CD14-positive monocyte (primary cell): ENCODE data around the gene SF3B4. TPM values are rescaled to one million over a fixed set of nuclear protein-coding genes. Genes with fewer than 3 reads are reported as not detected.

Experiments used
- DNase-seq, 3 donors: peaks; one replicate each; pipeline ENCODE4 v3.0.0-alpha.2; 2011 to 2022
- H2AFZ ChIP-seq: 2 replicates; pipeline ENCODE4 v1.6.0; 2012; ENCODE audit warnings: mild to moderate bottlenecking, low read depth, low read length, inconsistent platforms; ENCODE audit not compliant: insufficient read depth, poor library complexity, severe bottlenecking
- H3K27ac ChIP-seq, 2 donors: 1 replicate in 1 of 2; 2 replicates in 1 of 2; pipeline ENCODE4 v1.5.1; 2012 to 2013; ENCODE audit warnings: low read length in 2 of 2, control low read depth in 1 of 2, inconsistent platforms in 1 of 2, low read depth in 1 of 2, mild to moderate bottlenecking in 1 of 2
- H3K27me3 ChIP-seq, 2 donors: one replicate each; pipeline versions ENCODE4 v1.6.0 to v1.6.1; 2011 to 2013; ENCODE audit warnings: low read length in 2 of 2; ENCODE audit not compliant: control insufficient read depth in 2 of 2, insufficient read depth in 2 of 2
- H3K36me3 ChIP-seq, 2 donors: replicated peaks in 1 of 2; 1 replicate in 1 of 2; 2 replicates in 1 of 2; pipeline versions ENCODE4 v1.5.1 to v1.6.1; 2012 to 2013; ENCODE audit warnings: low read length in 2 of 2, control low read depth in 1 of 2, inconsistent platforms in 1 of 2, mild to moderate bottlenecking in 1 of 2; ENCODE audit not compliant: insufficient read depth in 2 of 2, control insufficient read depth in 1 of 2
- H3K4me1 ChIP-seq, 2 donors: 1 replicate in 1 of 2; 2 replicates in 1 of 2; pipeline versions ENCODE4 v1.5.1 to v1.6.1; 2012 to 2013; ENCODE audit warnings: low read length in 2 of 2, control low read depth in 1 of 2, inconsistent platforms in 1 of 2, mild to moderate bottlenecking in 1 of 2, moderate library complexity in 1 of 2; ENCODE audit not compliant: insufficient read depth in 2 of 2, control insufficient read depth in 1 of 2
- H3K4me2 ChIP-seq: replicated peaks from 2 replicates; pipeline ENCODE3; 2012; ENCODE audit warnings: low read length, moderate library complexity, mild to moderate bottlenecking; ENCODE audit not compliant: poor library complexity, severe bottlenecking; ENCODE audit errors: extremely low read depth
- H3K4me3 ChIP-seq, 3 experiments: fragments of 200-600 bp in 1 of 3; sonication (generic) in 1 of 3; replicated peaks in 1 of 3; 1 replicate in 2 of 3; 2 replicates in 1 of 3; pipeline ENCODE4 v1.5.1; 2011 to 2013; ENCODE audit warnings: low read length in 3 of 3, mild to moderate bottlenecking in 3 of 3, control low read depth in 2 of 3, low read depth in 2 of 3, inconsistent platforms in 1 of 3, moderate library complexity in 1 of 3
- H3K79me2 ChIP-seq: 2 replicates; pipeline ENCODE4 v1.6.0; 2012; ENCODE audit warnings: mild to moderate bottlenecking, control low read depth, inconsistent platforms, low read length, moderate library complexity; ENCODE audit not compliant: insufficient read depth
- H3K9ac ChIP-seq: 2 replicates; pipeline ENCODE4 v1.6.0; 2017; ENCODE audit warnings: low read length, mild to moderate bottlenecking; ENCODE audit not compliant: insufficient read depth, poor library complexity, severe bottlenecking
- H3K9me3 ChIP-seq, 2 donors: replicated peaks in 1 of 2; 1 replicate in 1 of 2; 2 replicates in 1 of 2; pipeline versions ENCODE4 v1.5.1 to v1.6.1; 2012 to 2013; ENCODE audit warnings: low read length in 2 of 2, control low read depth in 1 of 2; ENCODE audit not compliant: control insufficient read depth in 1 of 2, insufficient read depth in 1 of 2
- H4K20me1 ChIP-seq: 2 replicates; pipeline ENCODE4 v1.6.0; 2012; ENCODE audit warnings: mild to moderate bottlenecking, low read length, control low read depth, moderate library complexity; ENCODE audit not compliant: insufficient read depth
- H3K27ac Mint-ChIP-seq, 7 donors: one replicate each; pipeline ENCODE4 v1.8.0; 2020; ENCODE audit warnings: mild to moderate bottlenecking in 7 of 7, mixed read lengths in 7 of 7, moderate library complexity in 6 of 7, inconsistent platforms in 2 of 7
- H3K27me3 Mint-ChIP-seq, 3 donors: one replicate each; pipeline ENCODE4 v1.8.0; 2021 to 2022; ENCODE audit warnings: low read depth in 3 of 3, mild to moderate bottlenecking in 3 of 3, mixed read lengths in 3 of 3, moderate library complexity in 3 of 3, inconsistent platforms in 1 of 3
- H3K36me3 Mint-ChIP-seq, 2 donors: one replicate each; pipeline ENCODE4 v1.8.0; 2020; ENCODE audit warnings: mixed read lengths in 2 of 2, inconsistent platforms in 1 of 2, mild to moderate bottlenecking in 1 of 2
- H3K4me1 Mint-ChIP-seq: one replicate; pipeline ENCODE4 v1.8.0; 2020; ENCODE audit warnings: mild to moderate bottlenecking, mixed read lengths
- H3K4me3 Mint-ChIP-seq, 2 donors: one replicate each; pipeline ENCODE4 v1.8.0; 2020; ENCODE audit warnings: mild to moderate bottlenecking in 2 of 2, mixed read lengths in 2 of 2, moderate library complexity in 1 of 2
- H3K9me3 Mint-ChIP-seq, 7 donors: one replicate each; pipeline ENCODE4 v1.8.0; 2020 to 2022; ENCODE audit warnings: mixed read lengths in 7 of 7, mild to moderate bottlenecking in 6 of 7, moderate library complexity in 6 of 7, inconsistent platforms in 2 of 7
- CTCF ChIP-seq: fragments of 200-600 bp; IDR thresholded peaks from one replicate; pipeline ENCODE4 v1.8.0; 2022; ENCODE audit warnings: antibody characterized with exemption, mild to moderate bottlenecking
- WGBS: methylation state at CpG from one replicate; pipeline ENCODE4 v1.1.5; 2013; ENCODE audit warnings: missing lambda C conversion rate; ENCODE audit not compliant: insufficient coverage; 5-methylcytosine and 5-hydroxymethylcytosine counted together
- intact Hi-C, 2 donors: fragments of 100-400 bp; cut with micrococcal nuclease; formaldehyde crosslinking; loops; one replicate each; pipeline versions ENCODE4 v1.15.0 to v1.15.1; 2023
- polyA plus RNA-seq, 3 donors: library from polyadenylated mRNA; depleted of rRNA in 1 of 3; unstranded in 2 of 3; stranded (reverse) in 1 of 3; fragments of 300-500 nt in 2 of 3; fragments of >200 nt in 1 of 3; fragmentation: Illumina TruSeq in 2 of 3; gene quantifications; 1 replicate in 2 of 3; 2 replicates in 1 of 3; pipeline ENCODE4 v1.2.3, GENCODE V29; 2012 to 2021

SF3B4 gene
- polyA plus RNA-seq, 3 donors, result 52.2 to 78.6 (median 64.6) TPM

- DNase-seq, result no peak
- peaks cover 33 to 55% of the 10 kb centered on the region in 2 donors for H3K4me1 ChIP-seq
- H3K36me3 ChIP-seq, result no peaks in the 10 kb centered on the region
- H3K27me3 ChIP-seq, result no peaks in the 10 kb centered on the region
- Mint-ChIP-seq H3K36me3 (peaks cover 6 to 7% of the 10 kb centered on the region in 2 donors), H3K9me3 (peaks cover 0 to 1% (median 0%) of the 10 kb centered on the region in 7 donors), H3K4me1 (peaks cover 57% of the 10 kb centered on the region), H3K27ac (peak overlapping the region in 5 of 7 donors; percentile 10 to 58 (median 35)), H3K4me3 (no peak overlapping the region), H3K27me3 (peaks cover 0 to 12% (median under 1%) of the 10 kb centered on the region in 3 donors)
- no peak overlapping the region for H3K4me3 ChIP-seq
- peak overlapping the region; percentile 11 for H3K4me2 ChIP-seq
- H3K9ac ChIP-seq, result no peak overlapping the region
- no peaks in the 10 kb centered on the region for H4K20me1 ChIP-seq
- no peak overlapping the region for H2AFZ ChIP-seq
- no peak overlapping the region for H3K27ac ChIP-seq
- TF ChIP-seq CTCF, result no peak
- no peaks in the 10 kb centered on the region for H3K79me2 ChIP-seq
- intact Hi-C loops, result loop anchor here in 1 of 2 donors (5.0 to 10.0 kb wide), 3 partner anchors 40 to 247 kb away; partner anchors contain the start of gene BOLA1
- H3K9me3 ChIP-seq, result no peaks in the 10 kb centered on the region
These were observed 10.2 kb upstream of the SF3B4 start for GRCh38 chr1:149937759-149938158.

- Histone ChIP-seq H2AFZ (no peak overlapping the region), H3K4me3 (no peak overlapping the region), H3K79me2 (no peaks in the 10 kb centered on the region), H3K9ac (no peak overlapping the region), H3K4me2 (no peak overlapping the region), H3K27me3 (no peaks in the 10 kb centered on the region), H4K20me1 (no peaks in the 10 kb centered on the region), H3K9me3 (no peaks in the 10 kb centered on the region), H3K4me1 (peaks cover 37 to 61% of the 10 kb centered on the region in 2 donors), H3K36me3 (no peaks in the 10 kb centered on the region), H3K27ac (no peak overlapping the region)
- peaks cover 61% of the 10 kb centered on the region for H3K4me1 Mint-ChIP-seq
- H3K27ac Mint-ChIP-seq, result peak overlapping the region in 5 of 7 donors; percentile 11 to 90 (median 58)
- H3K9me3 Mint-ChIP-seq, result peaks cover 0 to 1% (median 0%) of the 10 kb centered on the region in 7 donors
- peaks cover 0 to 11% (median 0%) of the 10 kb centered on the region in 3 donors for H3K27me3 Mint-ChIP-seq
- no peak for TF ChIP-seq CTCF
- H3K4me3 Mint-ChIP-seq, result no peak overlapping the region
- peaks cover 6 to 9% of the 10 kb centered on the region in 2 donors for H3K36me3 Mint-ChIP-seq
- 74% methylated on average over 3 of the region's 8 CpGs for WGBS
- intact Hi-C loops, result loop anchor here in 1 of 2 donors (5.0 to 10.0 kb wide), 3 partner anchors 40 to 248 kb away; partner anchors contain the start of gene BOLA1
- DNase-seq, result no peak
These were observed 9.5 kb upstream of the SF3B4 start for GRCh38 chr1:149936992-149937705.
